ENCODE results near the gene KRT72.

Gene KRT72

GRCh38 chr12:52600941-52601481 is at the start of gene KRT72:
Gene KRT72, minus strand, starts transcription at chr12:52601463. Its CDS starts 11 bp downstream, at chr12:52601452.
- DNase-seq = no peak

GRCh38 chr12:52650520-52651081 is 49.3 kb upstream of the KRT72 start:
- DNase-seq = no peak

GRCh38 chr12:52649066-52649465 is 47.8 kb upstream of the KRT72 start:
- no peak for DNase-seq

- no peak for DNase-seq
Observed at GRCh38 chr12:52648012-52648550, 46.8 kb upstream of the KRT72 start.

GRCh38 chr12:52647601-52648000 is 46.3 kb upstream of the KRT72 start:
- no peak for DNase-seq

- no peak for DNase-seq
Observed at GRCh38 chr12:52646613-52647012, 45.4 kb upstream of the KRT72 start.

GRCh38 chr12:52645982-52646381 is 44.7 kb upstream of the KRT72 start:
- no peak for DNase-seq

- no peak for DNase-seq
Observed at GRCh38 chr12:52645120-52645761, 44.0 kb upstream of the KRT72 start.

GRCh38 chr12:52644078-52644415 is 42.8 kb upstream of the KRT72 start:
- no peak for DNase-seq

- DNase-seq = no peak
Observed at GRCh38 chr12:52643233-52644077, 42.2 kb upstream of the KRT72 start.

GRCh38 chr12:52641468-52641867 is 40.2 kb upstream of the KRT72 start:
- no peak for DNase-seq

GRCh38 chr12:52637299-52637698 is 36.0 kb upstream of the KRT72 start:
- no peak for DNase-seq

- DNase-seq = no peak
Observed at GRCh38 chr12:52636592-52637258, 35.5 kb upstream of the KRT72 start.

- DNase-seq = no peak
Observed at GRCh38 chr12:52636189-52636588, 34.9 kb upstream of the KRT72 start.

- DNase-seq = no peak
Observed at GRCh38 chr12:52634266-52635056, 33.2 kb upstream of the KRT72 start.

- no peak for DNase-seq
Observed at GRCh38 chr12:52633383-52633782, 32.1 kb upstream of the KRT72 start.

- no peak for DNase-seq
Observed at GRCh38 chr12:52632656-52633055, 31.4 kb upstream of the KRT72 start.

GRCh38 chr12:52631676-52632459 is 30.6 kb upstream of the KRT72 start:
- DNase-seq = no peak

GRCh38 chr12:52631264-52631663 is 30.0 kb upstream of the KRT72 start:
- no peak for DNase-seq

- no peak for DNase-seq
Observed at GRCh38 chr12:52630599-52631200, 29.4 kb upstream of the KRT72 start.

GRCh38 chr12:52630008-52630500 is 28.8 kb upstream of the KRT72 start:
- DNase-seq = no peak
